Subcutaneous adipose tissue (tissue), 4 donors: ENCODE data around the gene RPA3. TPM values are rescaled to one million over a fixed set of nuclear protein-coding genes. Genes with fewer than 3 reads are reported as not detected.

Source experiments
- total RNA-seq, 4 donors: library from RNA; depleted of rRNA; stranded (reverse); fragments of >200 nt; gene quantifications; one replicate each; pipeline ENCODE4 v1.1.0, GENCODE V29; 2016
- TF ChIP-seq, protein P1 (sequence below): fragments of 450-650 bp; IDR thresholded peaks from one replicate; pipeline ENCODE4 v1.5.1; 2016; ENCODE audit warnings: low read depth, mild to moderate bottlenecking, control low read depth, antibody characterized with exemption, moderate library complexity

Gene RPA3
- total RNA-seq, 4 donors from 2014 or later, result 10.5 to 22.7 (median 16.9) TPM

DNA sequence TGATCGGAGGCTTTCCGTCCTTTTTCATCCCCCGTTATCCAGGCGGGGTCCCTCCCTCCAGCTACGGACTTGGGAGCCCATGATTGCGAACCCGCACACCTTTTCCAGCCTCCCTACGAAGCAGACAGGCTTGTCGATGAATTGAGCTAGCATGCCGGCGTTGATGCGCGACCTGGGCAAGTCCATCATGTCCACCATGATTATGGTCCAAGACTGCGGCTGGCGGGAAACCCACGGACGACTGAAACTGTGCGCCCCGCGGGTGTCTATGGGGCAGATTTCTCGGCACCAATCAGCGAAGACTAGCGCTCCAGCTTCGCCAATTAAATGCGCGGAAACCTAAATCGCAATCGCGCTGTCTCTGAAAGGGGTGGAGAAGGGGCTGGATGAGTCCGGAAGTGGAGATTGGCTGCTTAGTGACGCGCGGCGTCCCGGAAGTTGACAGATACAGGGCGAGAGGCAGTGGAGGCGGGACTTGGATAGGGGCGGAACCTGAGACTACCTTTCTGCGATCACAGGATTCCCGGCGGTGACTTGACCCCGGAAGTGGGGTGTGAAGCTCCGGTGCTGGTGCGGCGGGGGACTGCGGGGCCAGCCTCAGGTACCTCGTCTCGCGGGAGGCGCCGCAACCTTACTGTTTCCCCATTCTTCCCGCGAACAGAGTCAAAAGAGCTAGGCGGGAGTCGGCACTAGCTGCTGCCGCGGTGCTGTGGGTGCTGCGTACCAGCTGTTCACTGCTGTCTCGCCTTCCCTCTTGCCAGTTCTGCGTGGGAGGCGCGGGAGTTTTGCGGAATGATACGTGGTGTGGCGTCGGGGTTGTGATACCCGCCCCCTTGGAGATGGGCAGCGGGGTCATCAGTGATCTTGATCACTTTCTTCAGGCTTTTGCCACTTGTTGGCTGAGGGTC is 77.9 kb downstream of the RPA3 start, which contains the start of gene UMAD1:
Gene UMAD1, plus strand, starts transcription at position 532 of the 908 bp plus-strand sequence. CDS start 32,620 bp downstream, outside the sequence.
- TF ChIP-seq, protein P1, sequence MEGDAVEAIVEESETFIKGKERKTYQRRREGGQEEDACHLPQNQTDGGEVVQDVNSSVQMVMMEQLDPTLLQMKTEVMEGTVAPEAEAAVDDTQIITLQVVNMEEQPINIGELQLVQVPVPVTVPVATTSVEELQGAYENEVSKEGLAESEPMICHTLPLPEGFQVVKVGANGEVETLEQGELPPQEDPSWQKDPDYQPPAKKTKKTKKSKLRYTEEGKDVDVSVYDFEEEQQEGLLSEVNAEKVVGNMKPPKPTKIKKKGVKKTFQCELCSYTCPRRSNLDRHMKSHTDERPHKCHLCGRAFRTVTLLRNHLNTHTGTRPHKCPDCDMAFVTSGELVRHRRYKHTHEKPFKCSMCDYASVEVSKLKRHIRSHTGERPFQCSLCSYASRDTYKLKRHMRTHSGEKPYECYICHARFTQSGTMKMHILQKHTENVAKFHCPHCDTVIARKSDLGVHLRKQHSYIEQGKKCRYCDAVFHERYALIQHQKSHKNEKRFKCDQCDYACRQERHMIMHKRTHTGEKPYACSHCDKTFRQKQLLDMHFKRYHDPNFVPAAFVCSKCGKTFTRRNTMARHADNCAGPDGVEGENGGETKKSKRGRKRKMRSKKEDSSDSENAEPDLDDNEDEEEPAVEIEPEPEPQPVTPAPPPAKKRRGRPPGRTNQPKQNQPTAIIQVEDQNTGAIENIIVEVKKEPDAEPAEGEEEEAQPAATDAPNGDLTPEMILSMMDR, result no peak

DNA sequence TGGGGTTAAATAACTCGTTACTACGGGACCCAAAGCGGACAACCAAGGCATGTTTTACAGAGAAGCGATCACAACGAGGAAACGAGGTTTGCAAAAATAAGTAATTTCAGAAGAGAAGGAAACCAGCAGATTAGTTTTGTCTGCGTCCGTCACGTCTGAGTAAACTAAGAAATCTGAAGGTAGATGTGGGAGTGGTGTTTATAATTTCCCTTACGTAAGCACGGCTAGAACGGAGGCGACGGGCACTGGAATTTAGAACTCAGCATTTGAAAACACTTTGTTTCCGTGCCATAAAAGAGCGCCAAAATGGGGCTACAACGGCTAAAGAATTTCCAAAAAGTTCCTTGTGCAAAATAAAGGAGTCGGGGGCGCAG is 78.6 kb downstream of the RPA3 start:
- TF ChIP-seq, protein P1, result no peak

DNA sequence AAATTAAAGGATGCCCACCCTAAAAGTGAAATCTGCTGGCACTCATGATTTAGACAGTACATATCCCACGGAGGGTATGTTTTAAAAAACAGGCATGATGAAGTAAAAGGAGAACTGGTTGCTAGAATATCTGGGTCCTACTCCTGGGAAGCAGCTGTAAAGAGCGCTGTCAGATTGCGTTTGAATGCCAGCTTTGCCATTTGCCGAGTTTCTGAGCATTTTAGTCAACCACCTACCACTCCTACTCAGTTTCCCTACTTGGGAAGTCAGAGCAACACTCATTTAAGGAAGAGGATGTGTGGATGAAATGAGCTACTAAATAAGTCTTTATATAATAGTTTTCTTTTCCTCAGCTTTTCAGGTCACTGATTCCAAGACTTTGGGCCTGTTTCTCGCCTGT is 79.0 kb downstream of the RPA3 start:
- TF ChIP-seq, protein P1, result no peak

DNA sequence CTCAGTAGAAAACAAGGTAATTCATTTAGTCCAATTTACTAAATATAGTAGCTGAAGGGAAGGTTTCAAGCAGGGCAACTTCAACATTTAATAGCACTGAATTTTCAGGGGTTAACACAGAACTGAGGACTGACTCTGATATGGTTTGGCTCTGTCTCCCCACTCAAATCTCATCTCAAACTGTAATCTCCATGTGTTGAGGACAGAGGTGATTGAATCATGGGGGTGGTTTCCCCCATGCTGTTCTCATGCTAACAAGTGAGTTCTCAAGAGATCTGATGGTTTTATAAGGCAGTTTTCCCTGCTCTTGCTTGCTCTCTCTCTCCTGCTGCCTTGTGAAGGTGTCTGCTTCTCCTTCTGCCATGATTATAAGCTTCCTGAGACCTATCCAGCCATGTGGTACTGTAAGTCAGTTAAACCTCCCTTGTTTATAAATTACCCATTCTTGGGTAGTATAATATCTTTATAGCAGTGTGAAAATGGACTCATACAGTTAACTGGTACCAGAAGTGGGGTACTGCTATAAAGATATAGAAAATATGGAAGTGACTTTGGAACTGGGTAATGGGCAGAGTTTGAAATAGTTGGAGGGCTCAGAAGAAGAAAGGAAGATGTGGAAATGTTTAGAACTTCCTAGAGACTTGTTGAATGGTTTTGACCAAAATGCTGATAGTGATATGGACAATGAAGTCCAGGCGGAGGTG is 87.6 kb downstream of the RPA3 start:
- TF ChIP-seq, protein P1, result no peak

DNA sequence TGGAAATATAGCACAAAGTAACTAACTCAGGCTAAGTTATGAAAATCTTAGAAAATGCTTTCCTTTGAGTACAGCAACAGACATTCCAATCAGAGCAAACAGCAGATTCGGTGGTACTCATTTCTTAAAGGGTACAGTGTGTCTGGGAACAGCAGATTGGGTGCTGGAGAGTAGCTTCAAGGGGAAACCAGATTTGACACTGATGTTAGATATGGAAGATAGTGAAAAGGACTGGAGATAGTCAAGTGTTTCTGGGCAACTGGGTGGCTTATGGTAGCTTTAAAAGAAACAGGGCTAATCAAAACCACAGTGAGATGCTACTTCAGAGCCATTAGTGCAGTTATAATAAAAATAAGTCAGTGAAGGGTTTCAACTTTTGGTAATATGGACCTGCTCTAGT is 89.9 kb downstream of the RPA3 start:
- TF ChIP-seq, protein P1, result no peak

DNA sequence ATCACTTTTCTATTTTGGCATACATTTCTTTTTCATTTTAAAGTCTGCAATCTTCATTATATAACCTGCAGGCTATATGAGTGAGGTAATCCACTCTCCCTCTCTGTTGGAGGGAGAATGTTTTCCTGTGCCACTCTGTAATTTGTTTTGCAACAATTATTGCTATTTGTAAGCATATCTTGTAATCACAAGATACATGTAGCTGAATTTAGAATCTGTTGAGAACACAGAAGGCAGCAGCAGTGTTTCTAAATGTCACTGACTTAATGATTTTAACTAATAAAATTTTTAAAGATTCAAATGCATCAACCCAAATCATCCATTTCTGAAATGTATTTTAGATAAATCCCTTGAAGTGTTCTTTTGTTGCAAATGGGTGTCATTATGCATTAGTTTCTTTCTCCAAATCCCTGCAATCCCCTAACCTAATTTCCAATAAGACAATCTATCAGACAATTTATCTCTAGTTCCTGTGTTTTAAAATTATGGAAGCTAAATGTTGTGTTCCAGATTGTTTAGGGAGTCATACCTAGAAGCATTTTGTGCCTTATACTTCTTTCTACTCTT is 97.7 kb downstream of the RPA3 start:
- TF ChIP-seq, protein P1, result no peak

DNA sequence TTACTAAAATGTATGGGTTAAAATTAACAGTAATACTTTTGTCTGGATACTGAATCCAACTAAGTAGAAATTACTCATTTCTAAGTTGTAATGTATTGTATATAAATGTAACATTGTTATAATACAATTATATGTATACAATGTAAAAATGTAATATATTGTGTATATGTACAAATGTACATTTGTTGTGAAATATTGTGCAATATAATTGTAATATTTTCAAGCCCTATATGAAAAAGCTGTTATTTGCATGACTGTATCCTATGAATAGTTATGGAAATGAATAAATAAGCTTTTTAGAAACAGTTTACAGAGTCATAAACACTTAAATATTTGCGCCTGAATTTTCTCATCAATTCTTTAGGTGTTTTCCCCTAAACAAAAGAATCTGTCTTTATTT is 98.2 kb downstream of the RPA3 start:
- TF ChIP-seq, protein P1, result no peak
